IPS-NIHi7 (cell line): ENCODE measurements around the gene PLA2G15.
A peak's percentile ranks its signal among the peaks of the same experiment; 100 is the strongest.
"Not testable (repeated sequence)": the region's sequence is repeated elsewhere in the genome, so short reads cannot be mapped to it uniquely, and the experiment has no call there.

Source experiments
- DNase-seq: peaks from one replicate; pipeline ENCODE4 v3.0.0; 2012; ENCODE audit warnings: mixed read lengths; ENCODE audit errors: extremely low spot score

PLA2G15 gene

DNA sequence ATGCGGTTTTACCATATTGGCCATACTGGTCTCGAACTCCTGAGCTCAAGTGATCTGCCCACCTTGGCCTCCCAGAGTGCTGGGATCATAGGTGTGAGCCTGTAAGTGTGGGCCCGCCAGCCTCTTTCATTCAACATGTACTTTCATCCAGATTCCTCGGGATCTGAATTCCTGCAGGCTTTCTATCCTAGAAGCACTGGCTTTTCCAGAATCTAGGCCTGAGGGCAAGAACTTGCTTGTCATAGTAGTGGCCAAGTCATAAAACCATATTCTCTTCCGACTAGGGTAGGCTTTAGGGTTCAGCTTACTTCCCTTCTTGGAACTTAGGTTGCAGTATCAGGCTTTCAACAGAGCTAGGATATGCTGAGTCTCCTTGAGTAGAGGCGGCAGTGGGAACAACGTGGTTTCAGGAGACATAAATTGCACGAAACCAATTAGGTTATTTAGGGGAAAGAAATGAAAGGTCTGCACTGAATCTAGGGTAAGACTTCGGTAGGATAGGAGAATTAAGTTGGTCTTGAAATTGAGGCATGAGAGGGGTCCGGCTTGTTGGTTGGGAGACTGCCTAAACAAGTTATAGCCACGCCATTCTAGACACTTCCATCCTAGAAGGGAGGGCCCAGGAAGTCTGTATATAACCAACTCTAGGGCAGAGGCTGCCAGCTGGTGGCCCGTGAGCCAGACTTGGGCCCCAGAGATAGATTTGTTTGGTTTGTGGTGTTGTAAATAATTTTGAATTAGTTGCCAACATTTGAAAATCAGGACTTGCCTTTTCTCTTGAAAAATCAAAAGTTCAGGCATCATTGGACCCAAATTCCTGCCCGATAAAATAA lies 34.8 kb downstream of the PLA2G15 start:
- DNase-seq: no peak

DNA sequence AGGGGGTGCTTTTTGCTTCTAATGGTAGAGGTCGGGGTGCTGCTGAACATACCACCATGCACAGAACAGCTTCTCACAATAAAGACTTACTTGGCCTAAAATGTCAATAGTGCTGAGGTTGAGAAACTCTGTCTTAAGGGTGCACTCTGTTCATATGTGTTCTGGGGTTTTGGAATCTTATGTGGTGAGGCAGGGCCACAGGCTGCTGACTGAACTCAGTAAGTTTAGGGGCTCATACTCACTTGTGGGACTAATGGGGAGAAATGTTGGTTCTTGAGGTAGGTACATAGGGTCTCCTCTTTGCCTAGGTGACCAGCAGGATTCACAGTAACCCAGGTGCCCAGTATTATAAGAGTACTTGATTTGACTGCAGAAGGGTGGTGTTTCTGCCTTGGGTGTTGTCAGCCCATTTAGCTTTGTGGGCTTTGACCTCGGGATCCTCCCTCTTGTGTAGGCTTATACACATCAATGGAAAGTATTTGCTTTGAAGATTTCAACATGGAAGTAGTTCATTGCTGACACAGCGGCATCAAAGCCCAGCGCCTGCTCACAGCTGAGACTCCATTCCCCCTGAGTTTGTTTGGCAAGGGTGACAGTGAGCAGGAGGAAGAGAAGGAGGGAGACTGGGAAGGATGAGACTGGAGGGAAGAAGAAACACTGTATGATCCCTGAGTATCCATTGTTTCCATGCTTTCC lies 36.3 kb downstream of the PLA2G15 start:
- DNase-seq: no peak

DNA sequence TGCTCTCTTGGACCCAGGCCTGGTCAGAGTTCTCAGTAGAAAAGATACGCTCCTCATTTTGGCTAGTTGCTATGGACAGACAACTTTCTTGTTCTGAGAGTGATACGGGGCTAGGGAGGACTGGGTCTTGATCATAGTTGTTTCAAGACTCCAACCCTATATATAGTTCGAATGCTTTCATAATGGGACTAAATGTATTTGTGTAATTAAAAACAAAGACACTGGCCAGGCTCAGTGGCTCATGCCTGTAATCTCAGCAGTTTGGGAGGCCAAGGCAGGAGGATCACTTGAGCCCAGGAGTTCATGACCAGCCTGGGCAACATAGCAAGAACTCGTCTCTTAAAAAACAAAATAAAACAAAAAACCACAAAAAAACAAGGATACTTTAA lies 36.9 kb downstream of the PLA2G15 start:
- no peak for DNase-seq

DNA sequence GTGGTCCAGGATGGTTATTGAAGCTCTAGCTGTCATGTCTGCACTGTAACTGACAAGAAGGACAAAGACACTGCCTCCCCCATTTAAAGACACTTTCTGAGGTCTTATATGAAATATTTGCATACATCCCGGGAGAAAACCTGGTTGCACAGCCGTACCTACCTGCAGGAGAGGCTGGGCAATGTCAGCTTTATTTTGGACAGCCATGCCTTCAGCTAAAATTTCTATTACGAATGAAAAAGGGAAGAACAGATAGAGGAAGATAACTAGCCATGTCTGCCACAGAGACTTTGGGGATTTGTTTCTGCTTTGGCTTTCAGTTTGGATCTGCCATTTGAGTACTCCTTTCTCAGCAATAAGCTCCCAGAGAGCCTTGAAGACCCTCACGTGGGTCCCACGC lies 38.2 kb downstream of the PLA2G15 start:
- no peak for DNase-seq

DNA sequence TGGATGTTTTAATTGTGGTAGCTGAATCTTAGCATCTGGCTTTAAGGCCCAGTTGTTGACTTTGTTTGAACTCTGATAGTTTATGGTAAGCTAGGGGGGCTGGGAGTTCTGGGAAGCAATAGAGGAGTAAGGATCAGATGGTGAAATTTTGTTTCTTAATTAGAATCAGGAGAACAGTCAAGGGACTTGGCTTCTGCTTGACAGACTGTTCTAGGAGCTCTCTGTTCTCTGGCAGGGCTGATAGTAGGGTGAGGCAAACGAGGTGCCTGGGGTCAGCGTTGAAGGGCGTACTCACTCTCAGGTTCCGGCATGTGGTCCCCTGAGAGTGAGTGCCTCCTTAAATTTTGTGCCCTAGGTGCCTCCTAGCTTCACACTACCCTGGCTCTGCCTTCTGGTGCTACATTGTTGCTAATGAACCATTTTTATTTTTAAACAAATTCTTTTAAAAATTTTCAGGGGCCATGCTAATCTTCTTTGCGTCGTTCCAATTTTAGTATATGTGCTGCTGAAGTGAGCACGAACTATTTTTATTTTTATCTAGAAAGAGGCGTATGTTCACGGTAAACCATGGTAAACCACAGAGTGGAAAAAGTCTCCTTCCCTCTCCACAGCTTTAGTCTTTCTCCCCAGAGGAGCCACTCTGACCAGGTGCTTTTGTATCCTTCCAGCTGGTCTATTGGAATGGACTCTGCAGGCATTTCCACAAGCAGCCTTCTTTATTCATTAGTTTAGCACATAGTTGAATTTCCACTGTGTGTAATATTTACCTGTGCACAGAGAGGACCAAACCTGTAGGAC lies 38.8 kb downstream of the PLA2G15 start:
- DNase-seq: no peak

DNA sequence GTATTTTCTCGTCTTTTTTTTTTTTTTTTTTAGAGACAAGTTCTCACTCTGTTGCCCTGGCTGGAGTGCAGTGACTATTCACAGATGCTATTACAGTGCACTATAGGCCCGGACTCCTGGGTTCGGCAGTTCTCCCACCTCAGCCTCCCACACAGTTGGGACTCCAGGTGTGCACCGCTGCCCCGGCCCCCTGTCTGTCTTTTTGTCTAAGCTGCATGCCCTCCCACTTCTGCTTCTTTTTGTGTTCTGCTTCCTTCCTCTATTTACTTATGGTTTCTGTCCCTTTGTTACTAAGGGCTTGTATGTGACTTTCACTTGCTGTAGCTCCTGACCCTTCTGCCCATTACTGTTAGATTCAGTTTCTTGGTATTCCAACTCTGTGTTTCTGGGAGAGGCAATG lies 39.7 kb downstream of the PLA2G15 start:
- DNase-seq: no peak

DNA sequence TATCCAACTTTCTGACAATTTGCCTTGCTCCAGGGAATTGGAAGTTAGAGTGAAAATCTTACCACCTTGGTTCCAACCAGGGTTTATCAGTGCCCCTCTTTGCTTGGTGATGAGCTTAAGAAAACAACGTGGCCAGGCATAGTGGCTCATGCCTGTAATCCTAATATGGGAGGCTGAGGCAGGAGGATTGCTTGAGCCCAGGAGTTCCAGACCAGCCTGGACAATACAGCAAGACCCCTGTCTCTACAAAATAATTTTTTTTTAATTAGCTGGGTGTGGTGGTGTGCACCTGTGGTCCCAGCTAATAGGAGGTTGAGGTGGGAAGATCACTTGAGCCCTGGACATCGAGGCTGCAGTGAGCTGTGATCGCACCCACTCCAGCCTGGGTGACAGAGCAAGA lies 40.5 kb downstream of the PLA2G15 start:
- no peak for DNase-seq

DNA sequence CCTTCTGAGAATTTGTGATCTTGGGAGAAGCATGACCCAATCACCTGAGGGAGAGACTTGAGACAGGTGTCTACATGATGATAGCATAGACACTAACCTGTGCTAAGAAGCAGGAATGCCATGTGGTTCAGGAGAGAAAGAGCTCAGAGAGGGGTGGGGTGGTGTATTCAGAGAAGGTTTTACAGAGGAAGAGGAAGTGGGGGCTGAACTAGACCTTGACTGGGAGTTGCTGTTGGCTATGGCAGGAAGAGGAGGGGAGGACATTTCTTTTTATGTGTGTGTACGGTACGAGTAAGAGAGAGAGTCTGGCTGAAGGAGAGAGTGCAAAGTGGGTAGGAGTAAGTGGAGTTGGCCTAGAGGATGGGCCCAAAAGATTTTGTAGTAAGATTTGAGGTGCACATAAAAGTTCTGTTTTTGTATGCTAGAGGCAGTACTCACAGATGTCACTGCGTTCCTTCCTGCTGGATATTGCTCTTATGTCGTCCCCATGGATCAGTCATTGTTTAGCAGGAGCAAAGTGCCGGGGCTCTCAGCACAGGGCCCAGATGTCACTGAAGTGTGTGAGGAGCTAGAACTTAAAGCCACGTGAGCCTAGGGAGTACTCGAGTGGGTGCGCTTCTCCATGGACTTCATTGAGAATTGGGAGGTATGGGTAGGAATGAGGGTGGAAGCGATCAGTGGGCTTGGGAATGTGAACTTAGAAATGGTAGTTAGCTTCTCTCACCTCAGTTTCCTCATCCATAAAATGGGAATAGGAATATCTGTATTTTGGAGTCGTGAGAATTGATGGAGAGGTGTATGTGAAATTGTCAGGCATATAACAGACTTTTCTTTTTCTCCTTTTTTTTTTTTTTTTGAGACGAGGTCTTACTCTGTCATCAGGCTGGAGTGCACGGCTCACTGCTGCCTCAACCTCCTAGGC lies 41.2 kb downstream of the PLA2G15 start:
- no peak for DNase-seq

DNA sequence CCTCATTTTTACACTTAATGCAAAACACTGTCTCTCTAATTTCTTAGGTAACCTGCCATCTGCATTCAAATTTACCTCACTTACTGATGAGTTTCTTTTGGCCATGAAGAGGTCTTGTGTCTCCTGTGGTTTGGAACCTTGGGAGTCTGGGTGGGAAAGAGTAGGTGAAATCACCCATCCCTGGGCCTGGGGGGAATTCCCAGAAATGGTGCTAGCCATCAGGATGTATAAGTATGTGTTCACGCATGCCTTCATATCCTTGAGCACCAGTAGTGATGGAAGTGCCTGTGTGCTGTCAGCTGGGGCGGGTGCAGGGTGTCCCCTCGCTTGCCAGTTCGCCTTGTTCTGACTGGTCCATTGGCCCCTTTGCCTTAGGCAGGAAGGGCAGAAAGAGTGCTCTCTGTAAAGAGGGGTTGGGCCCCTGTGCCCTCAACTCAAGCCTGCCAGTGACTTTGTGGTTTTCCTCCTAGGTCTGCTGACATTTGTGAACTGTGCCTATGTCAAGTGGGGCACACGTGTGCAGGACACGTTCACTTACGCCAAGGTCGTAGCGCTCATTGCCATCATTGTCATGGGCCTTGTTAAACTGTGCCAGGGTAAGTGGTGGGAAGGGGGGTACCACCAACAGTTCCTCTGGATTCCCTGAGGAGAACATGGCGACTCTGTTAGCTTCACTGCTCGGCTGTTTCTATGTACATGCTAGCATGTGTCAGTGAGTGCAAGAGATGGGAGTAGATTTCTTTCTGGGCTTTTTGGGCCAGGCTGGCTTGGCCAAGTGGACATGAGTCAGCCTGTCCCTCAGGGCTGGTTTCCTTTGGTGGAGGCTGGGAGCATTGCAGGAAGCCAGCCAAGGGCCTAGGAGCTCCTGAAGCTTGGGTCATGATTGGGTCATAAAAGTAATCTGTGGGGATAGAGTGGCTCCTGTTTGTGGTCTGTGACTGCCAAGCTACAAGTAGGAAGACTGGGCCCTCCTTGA lies 42.4 kb downstream of the PLA2G15 start:
- no peak for DNase-seq

DNA sequence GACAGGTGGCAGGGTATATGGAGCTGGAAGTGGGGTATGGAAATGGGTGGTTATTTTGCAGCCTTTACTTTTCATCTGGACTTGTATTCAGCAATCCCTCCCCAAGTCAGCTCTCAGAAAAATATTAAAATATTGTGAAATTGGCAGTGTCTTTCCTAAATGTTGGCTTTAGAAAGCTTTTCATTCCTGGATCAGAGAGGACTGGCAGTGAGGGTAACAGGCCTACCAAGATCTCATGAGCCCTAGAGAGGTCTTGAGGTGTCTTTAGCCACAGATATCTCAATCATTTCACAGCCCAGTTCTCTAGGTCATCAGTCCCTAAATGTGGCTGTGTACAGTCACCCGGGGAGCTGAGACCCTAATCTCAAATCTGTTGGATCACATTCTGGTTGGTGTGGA lies 43.1 kb downstream of the PLA2G15 start:
- no peak for DNase-seq

DNA sequence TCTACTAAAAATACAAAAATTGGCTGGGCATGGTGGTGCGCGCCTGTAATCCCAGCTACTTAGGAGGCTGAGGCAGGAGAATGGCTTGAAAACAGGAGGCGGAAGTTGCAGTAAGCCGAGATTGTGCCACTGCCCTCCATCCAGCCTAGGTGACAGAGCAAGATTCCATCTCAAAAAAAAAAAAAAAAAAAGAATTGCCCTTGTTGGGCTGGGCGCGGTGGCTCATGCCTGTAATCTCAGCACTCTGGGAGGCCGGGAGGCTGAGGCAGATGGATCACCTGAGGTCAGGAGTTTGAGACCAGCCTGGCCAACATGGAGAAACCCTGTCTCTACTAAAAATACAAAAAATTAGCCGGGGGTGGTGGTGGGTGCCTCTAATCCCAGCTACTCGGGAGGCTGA lies 43.6 kb downstream of the PLA2G15 start:
- DNase-seq: not testable (repeated sequence)

DNA sequence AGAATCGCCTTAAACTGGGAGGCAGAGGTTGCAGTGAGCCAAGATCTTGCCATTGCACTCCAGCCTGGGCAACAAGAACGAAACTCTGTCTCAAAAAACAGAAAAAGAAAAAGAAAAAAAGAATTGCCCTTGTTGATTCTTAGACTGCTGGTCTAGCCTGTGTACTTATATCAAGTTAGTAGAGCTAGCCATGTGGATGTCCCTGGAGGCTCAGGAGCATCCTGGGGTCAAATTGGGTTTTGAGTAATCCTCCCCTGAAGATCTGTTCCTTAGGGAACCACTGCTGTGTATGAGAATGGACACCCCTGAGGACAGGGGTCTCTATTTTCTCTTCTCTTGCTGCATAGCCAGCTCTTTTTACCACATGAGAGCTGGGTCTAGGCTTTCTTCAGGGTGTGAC lies 44.0 kb downstream of the PLA2G15 start:
- no peak for DNase-seq

DNA sequence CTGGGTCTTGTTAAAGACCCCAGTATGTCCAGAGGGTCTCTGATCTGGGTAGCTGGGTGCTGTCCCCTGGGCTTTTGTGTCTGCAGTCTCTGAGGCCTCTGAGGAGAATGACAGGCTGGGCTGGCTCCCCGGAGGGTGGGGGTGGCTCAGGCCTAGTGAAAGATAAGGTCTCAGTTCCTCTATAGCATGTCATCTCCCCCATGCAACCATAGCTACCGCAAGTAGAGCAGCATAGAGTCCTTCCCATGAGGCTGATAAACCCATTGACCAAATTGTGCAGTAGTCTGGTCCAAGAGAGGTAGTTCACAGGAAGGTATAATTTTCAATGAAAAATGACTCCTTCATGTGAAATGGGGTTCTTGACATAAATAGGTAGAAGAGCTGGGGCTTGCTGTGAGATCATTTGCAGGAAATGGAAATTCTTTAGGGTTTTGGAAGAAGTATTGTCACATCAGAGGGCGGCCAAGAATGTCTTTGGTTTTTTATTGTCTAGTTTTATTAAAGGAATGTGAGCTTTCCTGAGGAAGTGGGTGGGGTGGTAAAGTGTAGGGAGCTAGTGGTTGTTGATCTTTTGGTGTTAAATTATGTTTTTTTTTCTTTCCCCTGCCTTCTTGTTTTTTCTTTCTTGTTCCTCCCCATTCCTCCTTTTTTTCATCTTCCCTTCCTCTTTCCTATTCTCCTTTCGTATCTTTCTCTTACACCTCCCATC lies 44.6 kb downstream of the PLA2G15 start:
- no peak for DNase-seq

DNA sequence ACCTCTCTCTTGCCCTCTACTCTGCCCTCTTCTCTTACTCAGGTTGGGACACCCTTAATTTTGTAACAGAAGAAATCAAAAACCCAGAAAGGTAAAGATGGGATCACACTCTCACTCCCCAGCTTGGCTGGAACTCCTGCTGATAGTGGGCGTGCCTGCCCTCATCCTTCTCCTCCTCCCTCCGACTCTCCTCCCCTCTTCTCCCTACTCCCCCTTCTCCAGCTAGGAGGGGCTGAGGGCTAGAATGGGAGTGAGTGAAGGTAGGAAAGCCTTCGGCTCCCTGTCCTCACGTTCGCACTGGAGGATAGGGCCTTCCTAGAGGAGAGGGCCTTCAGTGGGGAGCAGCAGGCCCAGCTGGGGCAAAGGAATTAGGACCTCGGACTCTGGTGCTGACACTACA lies 45.3 kb downstream of the PLA2G15 start:
- peak; percentile 47 for DNase-seq

DNA sequence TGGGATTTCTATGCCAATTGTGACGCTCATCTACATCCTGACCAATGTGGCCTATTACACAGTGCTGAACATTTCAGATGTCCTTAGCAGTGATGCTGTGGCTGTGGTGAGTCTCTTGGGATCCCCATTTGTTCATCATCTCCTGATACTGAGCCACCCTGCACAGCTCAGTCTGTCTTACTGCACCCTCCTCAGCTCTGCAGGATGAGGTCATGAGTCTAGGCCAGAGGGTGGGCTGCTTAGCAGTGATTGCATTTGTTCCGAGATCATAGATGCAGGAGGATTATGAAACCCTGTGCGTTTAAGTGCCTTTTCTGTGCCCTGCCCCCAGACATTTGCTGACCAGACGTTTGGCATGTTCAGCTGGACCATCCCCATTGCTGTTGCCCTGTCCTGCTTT lies 46.1 kb downstream of the PLA2G15 start:
- DNase-seq: no peak

DNA sequence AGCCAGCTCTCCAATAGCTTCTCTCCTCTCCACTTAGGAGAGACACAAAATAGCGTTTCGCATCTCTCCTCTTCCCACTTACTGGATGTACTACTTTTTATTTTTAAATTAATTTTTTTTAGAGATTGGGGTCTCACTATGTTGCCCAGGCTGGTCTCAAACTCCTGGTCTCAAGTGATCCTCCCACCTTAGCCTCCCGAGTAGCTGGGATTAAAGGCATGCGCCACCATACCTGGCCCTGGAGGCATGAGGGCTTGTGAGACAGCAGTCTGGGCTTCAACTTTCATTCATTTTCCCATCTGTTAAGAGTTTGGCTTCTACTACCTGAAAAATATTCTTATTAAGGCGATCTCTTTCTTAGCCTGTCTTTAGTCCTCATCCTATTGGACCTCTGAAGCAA lies 47.3 kb downstream of the PLA2G15 start:
- no peak for DNase-seq

DNA sequence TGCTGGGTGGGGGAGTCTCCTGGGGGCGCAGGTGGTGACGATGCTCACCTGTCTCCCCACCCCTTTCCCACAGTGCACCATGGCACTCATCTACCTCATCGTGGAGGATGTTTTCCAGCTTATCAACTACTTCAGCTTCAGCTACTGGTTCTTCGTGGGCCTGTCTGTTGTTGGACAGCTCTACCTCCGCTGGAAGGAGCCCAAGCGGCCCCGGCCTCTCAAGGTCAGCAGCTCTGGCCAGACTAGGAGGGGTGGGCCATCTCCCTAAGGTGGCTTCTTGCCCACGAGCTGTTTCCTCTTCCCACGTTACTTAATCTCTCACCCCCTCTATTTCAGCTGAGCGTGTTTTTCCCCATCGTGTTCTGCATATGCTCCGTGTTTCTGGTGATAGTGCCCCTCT lies 51.1 kb downstream of the PLA2G15 start:
- no peak for DNase-seq

DNA sequence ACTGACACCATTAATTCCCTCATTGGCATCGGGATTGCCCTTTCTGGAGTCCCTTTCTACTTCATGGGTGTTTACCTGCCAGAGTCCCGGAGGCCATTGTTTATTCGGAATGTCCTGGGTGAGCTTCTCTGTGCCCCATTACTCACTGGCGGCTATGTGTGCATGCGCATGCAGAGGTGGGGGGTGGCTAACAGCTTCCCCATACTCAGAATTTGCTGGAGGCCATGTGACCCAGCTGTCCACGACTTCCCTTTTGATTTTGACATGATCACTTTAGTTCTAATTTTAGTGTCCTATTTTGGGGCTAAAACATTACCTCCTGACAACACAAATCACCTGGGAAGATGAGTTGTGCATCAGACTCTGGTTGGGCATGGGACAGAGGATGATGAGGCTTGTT lies 51.5 kb downstream of the PLA2G15 start:
- DNase-seq: no peak

DNA sequence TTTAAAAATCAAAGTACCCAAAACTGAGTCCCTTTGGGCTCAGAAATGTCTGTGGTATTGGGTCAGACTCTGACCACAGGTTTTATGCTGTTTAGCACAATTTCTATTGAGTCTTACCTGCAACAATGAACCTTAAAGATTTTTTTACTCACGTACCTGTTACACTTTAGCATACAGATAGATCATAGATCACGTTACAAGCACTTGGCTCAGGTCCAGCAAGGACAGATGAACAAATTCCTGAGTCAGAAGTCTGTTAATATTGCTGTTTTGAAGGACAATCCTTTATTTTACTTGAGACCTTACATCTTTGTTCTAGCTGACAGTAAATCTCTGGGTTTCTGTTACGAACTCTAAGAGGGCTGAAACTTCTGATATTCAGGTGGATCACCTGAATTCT lies 52.7 kb downstream of the PLA2G15 start:
- DNase-seq: no peak

DNA sequence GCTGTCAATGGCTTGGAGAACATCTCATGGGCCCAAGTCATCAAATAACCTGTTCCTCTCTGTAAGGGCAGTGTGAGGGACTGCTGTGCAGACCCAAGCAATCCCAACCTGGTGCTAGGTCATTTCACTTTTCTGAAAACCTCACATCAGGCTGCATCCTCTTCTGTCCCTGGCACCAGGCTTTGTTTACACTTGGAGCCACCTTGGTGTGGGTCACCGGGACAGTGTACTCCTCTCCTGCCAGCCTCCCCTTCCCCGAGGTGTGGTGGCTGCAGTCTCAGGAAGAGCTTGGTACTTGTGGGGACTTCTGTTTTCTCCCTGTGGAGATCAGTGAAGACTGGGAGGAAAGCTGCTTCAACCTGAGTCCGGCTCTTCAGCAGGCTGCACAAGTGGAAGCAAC lies 53.1 kb downstream of the PLA2G15 start:
- DNase-seq: no peak
